HG03175 (cell line): ENCODE data around the gene APOA1.
A peak's percentile ranks its signal among the peaks of the same experiment; 100 is the strongest.
"Not testable (repeated sequence)": the region's sequence is repeated elsewhere in the genome, so short reads cannot be mapped to it uniquely, and the experiment has no call there.

Experiments
- ATAC-seq: cut with Tn5 transposase; IDR thresholded peaks from one replicate; pipeline ENCODE4 v1.9.1; 2021; ENCODE audit warnings: mild to moderate bottlenecking, moderate library complexity; ENCODE audit not compliant: unreplicated experiment

The APOA1 gene

DNA sequence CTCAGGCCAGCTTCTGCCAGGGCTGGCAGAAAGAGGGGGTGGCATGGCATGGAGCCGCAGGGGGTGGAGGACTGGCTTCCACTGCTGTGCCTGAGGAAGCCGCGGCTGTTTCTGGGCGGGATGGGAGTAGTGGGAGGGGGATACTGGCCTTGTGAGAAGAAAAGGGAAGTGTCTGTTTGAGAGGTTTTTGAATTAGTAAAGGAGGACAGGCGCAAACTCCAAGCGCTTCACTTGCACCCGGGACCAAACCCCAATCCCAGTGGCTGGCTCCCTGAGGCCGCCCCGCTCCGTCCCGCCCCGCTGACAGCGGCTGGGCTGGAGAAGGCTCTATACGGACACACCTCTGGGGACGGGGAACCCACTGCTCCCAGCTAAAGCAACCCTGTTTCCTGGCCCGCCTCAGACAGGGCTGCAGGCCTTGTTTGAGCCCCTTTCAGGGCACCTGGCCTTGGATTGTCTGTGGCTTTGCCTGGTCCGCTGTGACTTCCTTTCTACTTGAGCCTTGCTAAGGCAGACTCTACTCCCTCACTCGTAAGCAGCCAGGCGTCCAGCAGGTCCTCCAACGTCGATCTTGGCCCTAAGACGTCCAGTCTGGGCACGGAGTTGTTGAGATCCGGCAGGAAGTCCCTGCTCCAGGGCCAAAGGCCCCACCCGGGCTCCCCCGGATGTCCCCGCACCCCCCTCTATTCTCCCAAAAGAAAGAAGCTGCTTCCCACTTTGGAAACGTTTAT, 2.2 kb downstream of the APOA1 start:
- peak; percentile 3 for ATAC-seq

DNA sequence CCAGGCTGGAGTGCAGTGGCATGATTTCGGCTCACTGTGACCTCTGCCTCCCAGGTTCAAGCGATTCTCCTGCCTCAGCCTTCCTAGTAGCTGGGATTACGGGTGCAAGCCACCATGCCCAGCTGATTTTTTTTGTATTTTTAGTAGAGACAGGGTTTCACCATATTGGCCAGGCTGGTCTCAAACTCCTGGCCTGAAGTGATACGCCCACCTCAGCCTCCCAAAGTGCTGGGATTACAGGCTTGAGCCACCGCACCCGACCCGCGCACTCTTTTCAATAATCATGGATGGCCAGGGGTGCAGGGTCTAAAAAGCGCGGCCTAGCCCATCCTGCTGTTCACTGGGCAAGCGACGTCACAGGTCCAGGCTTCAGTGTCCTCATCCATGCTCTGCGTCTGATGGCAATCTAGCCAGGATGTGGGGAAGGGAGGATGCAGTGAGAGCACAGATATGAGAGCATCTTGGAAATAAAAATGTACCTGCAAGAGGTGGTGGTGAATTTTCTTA, 2.8 kb downstream of the APOA1 start:
- ATAC-seq = not testable (repeated sequence)

DNA sequence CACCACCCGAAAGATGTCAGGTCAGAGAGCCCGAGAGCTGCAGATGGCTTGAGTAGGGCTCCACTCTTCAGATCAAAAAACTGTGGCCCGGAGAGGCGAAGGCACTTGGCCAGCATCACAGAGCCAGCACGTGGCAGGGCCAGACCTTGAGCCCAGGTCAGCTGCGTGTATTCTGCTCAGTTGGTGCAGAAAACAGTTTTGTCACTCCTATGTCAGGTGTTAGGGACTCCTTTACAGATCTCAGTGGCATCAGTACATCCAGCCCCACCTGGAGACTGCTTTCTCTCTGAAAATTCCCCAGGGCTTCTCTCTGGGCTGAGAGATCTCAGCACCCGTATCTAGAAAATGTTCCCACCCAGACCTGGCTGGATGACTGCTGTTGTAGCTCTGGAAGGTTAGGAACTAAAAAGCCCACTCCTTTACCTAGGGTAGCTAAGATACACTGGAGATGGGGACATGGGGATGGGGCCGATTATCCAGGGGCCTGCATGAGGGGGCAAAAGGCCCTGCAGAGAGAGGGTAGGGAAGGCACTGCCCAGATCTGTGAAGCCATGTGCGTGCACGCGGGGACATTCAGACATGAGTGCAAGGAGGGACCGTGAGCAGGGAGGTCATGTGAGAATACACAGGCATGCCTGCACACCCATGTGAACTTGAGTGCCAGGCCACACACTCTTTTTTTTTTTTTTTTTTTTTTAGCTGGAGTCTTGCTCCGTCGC, 3.4 kb downstream of the APOA1 start:
- no peak for ATAC-seq

GRCh38 chr11:116833491-116833815, 4.0 kb downstream of the APOA1 start:
- no peak for ATAC-seq

DNA sequence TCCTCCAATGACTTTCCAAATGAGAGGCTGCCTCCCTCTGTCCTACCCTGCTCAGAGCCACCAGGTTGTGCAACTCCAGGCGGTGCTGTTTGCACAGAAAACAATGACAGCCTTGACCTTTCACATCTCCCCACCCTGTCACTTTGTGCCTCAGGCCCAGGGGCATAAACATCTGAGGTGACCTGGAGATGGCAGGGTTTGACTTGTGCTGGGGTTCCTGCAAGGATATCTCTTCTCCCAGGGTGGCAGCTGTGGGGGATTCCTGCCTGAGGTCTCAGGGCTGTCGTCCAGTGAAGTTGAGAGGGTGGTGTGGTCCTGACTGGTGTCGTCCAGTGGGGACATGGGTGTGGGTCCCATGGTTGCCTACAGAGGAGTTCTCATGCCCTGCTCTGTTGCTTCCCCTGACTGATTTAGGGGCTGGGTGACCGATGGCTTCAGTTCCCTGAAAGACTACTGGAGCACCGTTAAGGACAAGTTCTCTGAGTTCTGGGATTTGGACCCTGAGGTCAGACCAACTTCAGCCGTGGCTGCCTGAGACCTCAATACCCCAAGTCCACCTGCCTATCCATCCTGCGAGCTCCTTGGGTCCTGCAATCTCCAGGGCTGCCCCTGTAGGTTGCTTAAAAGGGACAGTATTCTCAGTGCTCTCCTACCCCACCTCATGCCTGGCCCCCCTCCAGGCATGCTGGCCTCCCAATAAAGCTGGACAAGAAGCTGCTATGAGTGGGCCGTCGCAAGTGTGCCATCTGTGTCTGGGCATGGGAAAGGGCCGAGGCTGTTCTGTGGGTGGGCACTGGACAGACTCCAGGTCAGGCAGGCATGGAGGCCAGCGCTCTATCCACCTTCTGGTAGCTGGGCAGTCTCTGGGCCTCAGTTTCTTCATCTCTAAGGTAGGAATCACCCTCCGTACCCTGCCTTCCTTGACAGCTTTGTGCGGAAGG, 4.8 kb downstream of the APOA1 start:
- ATAC-seq = no peak

DNA sequence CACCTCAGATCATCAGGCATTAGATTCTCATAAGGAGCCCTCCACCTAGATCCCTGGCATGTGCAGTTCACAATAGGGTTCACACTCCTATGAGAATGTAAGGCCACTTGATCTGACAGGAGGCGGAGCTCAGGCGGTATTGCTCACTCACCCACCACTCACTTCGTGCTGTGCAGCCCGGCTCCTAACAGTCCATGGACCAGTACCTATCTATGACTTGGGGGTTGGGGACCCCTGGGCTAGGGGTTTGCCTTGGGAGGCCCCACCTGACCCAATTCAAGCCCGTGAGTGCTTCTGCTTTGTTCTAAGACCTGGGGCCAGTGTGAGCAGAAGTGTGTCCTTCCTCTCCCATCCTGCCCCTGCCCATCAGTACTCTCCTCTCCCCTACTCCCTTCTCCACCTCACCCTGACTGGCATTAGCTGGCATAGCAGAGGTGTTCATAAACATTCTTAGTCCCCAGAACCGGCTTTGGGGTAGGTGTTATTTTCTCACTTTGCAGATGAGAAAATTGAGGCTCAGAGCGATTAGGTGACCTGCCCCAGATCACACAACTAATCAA, 5.6 kb downstream of the APOA1 start:
- no peak for ATAC-seq

GRCh38 chr11:116830184-116830912, 7.1 kb downstream of the APOA1 start:
- no peak for ATAC-seq

DNA sequence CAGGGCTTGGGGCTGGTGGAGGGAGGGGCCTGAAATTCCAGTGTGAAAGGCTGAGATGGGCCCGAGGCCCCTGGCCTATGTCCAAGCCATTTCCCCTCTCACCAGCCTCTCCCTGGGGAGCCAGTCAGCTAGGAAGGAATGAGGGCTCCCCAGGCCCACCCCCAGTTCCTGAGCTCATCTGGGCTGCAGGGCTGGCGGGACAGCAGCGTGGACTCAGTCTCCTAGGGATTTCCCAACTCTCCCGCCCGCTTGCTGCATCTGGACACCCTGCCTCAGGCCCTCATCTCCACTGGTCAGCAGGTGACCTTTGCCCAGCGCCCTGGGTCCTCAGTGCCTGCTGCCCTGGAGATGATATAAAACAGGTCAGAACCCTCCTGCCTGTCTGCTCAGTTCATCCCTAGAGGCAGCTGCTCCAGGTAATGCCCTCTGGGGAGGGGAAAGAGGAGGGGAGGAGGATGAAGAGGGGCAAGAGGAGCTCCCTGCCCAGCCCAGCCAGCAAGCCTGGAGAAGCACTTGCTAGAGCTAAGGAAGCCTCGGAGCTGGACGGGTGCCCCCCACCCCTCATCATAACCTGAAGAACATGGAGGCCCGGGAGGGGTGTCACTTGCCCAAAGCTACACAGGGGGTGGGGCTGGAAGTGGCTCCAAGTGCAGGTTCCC, 7.8 kb downstream of the APOA1 start, which contains the start of gene APOC3:
Gene APOC3, plus strand, starts transcription at position 383 of the 659 bp plus-strand sequence. CDS start 676 bp downstream, outside the sequence.
- no peak for ATAC-seq

DNA sequence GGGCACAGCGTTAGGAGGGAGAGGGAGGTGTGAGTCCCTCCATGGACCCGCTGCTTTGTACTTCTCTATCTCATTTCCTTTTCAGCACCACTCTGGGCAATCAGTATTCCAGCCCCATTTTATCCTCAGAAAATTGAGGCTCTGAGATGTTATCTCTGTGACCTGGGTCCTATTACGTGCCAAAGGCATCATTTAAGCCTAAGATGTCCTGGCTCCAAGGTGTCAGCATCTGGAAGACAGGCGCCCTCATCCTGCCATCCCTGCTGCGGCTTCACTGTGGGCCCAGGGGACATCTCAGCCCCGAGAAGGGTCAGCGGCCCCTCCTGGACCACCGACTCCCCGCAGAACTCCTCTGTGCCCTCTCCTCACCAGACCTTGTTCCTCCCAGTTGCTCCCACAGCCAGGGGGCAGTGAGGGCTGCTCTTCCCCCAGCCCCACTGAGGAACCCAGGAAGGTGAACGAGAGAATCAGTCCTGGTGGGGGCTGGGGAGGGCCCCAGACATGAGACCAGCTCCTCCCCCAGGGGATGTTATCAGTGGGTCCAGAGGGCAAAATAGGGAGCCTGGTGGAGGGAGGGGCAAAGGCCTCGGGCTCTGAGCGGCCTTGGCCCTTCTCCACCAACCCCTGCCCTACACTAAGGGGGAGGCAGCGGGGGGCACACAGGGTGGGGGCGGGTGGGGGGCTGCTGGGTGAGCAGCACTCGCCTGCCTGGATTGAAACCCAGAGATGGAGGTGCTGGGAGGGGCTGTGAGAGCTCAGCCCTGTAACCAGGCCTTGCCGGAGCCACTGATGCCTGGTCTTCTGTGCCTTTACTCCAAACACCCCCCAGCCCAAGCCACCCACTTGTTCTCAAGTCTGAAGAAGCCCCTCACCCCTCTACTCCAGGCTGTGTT, 8.5 kb downstream of the APOA1 start:
- ATAC-seq = no peak

- ATAC-seq = no peak
Measured at GRCh38 chr11:116827461-116827860, 10.0 kb downstream of the APOA1 start.

GRCh38 chr11:116826751-116827431, 10.5 kb downstream of the APOA1 start:
- no peak for ATAC-seq

DNA sequence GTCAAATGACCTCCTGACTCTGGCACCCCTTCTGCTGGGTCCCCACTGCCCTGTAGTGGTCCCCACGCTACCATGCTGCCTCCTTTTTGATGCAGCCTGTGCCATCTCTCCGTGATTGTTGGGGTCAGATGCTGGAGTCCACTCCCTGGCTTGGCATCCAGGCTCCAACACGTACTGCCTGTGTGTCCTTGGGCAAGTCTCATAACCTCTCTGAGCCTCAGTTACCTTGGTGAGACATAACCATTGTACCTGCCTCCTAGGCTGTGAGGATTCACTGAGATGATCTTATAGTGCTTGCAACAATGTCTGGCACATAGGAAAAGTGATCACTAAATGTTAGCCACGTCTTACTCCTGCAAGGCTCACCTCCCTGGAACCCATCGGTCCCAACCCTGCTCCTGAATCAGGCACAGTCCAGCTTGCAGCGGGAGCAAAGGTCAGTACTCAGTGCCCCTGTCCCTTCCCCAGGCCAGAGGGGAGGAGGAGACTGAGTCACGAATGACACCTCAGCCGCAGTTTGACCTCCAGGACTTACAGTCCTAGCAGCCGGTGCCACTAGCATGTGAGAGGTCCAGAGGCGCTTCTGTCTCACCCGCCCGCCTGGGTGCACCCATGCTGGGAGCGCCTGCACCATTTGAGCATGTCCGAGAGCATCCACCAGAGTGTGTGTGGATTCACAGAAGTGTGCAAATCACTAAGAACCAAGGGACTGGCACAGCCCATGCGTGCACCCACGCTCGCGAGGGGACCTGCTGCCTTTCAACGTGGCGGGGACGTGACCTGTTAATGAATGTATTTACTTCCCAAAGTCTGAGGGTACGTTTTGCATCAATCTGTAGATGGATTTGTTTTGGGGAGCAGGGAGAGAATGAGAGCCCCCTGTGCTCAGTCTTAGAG, 11.3 kb downstream of the APOA1 start:
- no peak for ATAC-seq

DNA sequence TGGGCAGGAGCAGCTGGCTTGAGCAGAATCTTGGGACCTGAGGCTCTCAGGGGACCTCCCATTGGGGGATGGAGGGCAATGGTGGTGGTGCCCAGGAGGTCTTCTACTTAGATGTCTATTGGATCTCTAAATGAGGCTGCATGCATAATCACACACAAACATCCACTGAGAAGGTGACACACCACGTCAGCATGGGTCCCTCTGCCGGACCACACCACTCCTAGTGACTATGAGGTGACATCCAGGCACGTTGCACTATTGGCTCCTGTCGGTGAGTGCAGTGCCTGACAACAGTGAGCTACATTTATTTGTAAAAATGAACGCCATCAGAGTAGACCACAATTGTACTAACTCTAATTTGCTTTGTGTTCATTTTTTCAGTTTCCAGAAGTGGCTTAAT, 12.0 kb downstream of the APOA1 start:
- ATAC-seq = no peak

GRCh38 chr11:116823031-116823843, 14.2 kb downstream of the APOA1 start, which contains the start of gene APOA4:
APOA4 (minus strand) TSS chr11:116823304; CDS start chr11:116823191, 113 bp downstream.
- ATAC-seq = no peak

DNA sequence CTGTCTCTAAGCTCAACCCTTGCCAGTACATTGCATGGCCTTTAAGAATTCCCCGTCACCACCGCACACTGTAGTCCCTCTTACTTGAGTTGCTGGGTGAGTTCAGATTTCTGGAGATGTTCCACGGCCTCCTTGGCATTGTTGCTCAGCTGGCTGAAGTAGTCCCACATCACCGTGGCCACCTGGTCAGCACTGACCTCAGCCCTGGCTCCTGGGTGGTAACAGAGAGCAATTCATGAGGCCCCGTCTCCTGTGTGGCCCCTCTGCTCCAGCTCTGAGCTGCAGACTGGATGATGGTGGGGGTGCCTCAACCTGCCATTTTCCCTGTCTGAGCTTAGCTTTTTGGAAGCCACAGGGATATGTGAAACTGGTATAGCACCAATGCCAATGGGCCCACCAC, 14.8 kb downstream of the APOA1 start:
- ATAC-seq = no peak
